GM23338 (cell line): ENCODE data around the gene OR1K1. TPM values are rescaled to one million over a fixed set of nuclear protein-coding genes. Genes with fewer than 3 reads are reported as not detected.

Experiments used
- ATAC-seq: fragments of 200-7000 bp; cut with Tn5 transposase; 3 replicates; pipeline ENCODE4 v1.9.1; 2020
- DNase-seq: peaks from one replicate; pipeline ENCODE4 v3.0.0-alpha.2; 2015; ENCODE audit warnings: low spot score
- H2AFZ ChIP-seq: fragments of 200-600 bp; sonication (generic); 2 replicates; pipeline ENCODE4 v1.8.0; 2016; ENCODE audit warnings: antibody characterized with exemption, mild to moderate bottlenecking, moderate library complexity
- H3F3A ChIP-seq: fragments of 200-600 bp; sonication (generic); replicated peaks from 2 replicates; pipeline ENCODE4 v1.8.0; 2017; ENCODE audit warnings: antibody characterized with exemption, mixed run types, low read depth
- H3K27ac ChIP-seq: fragments of 200-600 bp; sonication (generic); 2 replicates; pipeline ENCODE4 v1.6.1; 2016; ENCODE audit warnings: low read depth
- H3K27me3 ChIP-seq: fragments of 200-600 bp; sonication (generic); 2 replicates; pipeline ENCODE4 v1.8.0; 2016; ENCODE audit warnings: mild to moderate bottlenecking, mixed run types, moderate library complexity; ENCODE audit not compliant: insufficient read depth
- H3K36me3 ChIP-seq: fragments of 200-600 bp; sonication (generic); 2 replicates; pipeline ENCODE4 v1.8.0; 2016; ENCODE audit warnings: mild to moderate bottlenecking; ENCODE audit not compliant: insufficient read depth
- H3K4me1 ChIP-seq: fragments of 200-600 bp; sonication (generic); 2 replicates; pipeline ENCODE4 v1.8.0; 2016; ENCODE audit warnings: mild to moderate bottlenecking, moderate library complexity; ENCODE audit not compliant: insufficient read depth
- H3K4me2 ChIP-seq: fragments of 200-600 bp; sonication (generic); 2 replicates; pipeline ENCODE4 v1.7.1; 2017; ENCODE audit warnings: mixed run types
- H3K4me3 ChIP-seq: fragments of 200-600 bp; sonication (generic); 2 replicates; pipeline ENCODE4 v1.6.1; 2016; ENCODE audit warnings: mixed run types
- H3K79me2 ChIP-seq: fragments of 200-600 bp; sonication (generic); replicated peaks from 2 replicates; pipeline ENCODE4 v1.8.0; 2017; ENCODE audit warnings: mild to moderate bottlenecking; ENCODE audit not compliant: insufficient read depth
- H3K9me2 ChIP-seq: fragments of 200-600 bp; sonication (generic); 2 replicates; pipeline ENCODE4 v1.8.0; 2017; ENCODE audit not compliant: insufficient read depth
- H4K20me1 ChIP-seq: fragments of 200-600 bp; sonication (generic); replicated peaks from 2 replicates; pipeline ENCODE4 v1.8.0; 2017; ENCODE audit warnings: mild to moderate bottlenecking; ENCODE audit not compliant: insufficient read depth
- H3K27ac Mint-ChIP-seq: 2 replicates; pipeline ENCODE4 v1.8.0; 2020; ENCODE audit warnings: inconsistent platforms, mild to moderate bottlenecking, moderate library complexity, mixed read lengths
- H3K27me3 Mint-ChIP-seq: 3 replicates; pipeline ENCODE4 v1.8.0; 2022; ENCODE audit warnings: low read depth, mild to moderate bottlenecking, moderate library complexity, mixed read lengths, inconsistent platforms; ENCODE audit not compliant: insufficient read depth, poor library complexity
- H3K36me3 Mint-ChIP-seq: 3 replicates; pipeline ENCODE4 v1.8.0; 2021; ENCODE audit warnings: low read depth, mild to moderate bottlenecking, inconsistent platforms, moderate library complexity, mixed read lengths
- H3K4me1 Mint-ChIP-seq: 3 replicates; pipeline ENCODE4 v1.8.0; 2020; ENCODE audit warnings: mild to moderate bottlenecking, inconsistent platforms, mixed read lengths
- H3K4me3 Mint-ChIP-seq: 3 replicates; pipeline ENCODE4 v1.8.0; 2021; ENCODE audit warnings: moderate library complexity, mild to moderate bottlenecking, inconsistent platforms, mixed read lengths
- H3K9me3 Mint-ChIP-seq: 3 replicates; pipeline ENCODE4 v1.8.0; 2020; ENCODE audit warnings: moderate library complexity, mild to moderate bottlenecking, inconsistent platforms, mixed read lengths
- CTCF ChIP-seq, 2 experiments: fragments of 200-600 bp in 1 of 2; sonication (generic) in 1 of 2; conservative IDR thresholded peaks; 2 replicates each; pipeline versions ENCODE4 v1.5.1 to v1.6.1; 2016 to 2017; ENCODE audit warnings: antibody characterized with exemption in 2 of 2, low read depth in 2 of 2, mild to moderate bottlenecking in 2 of 2, moderate library complexity in 1 of 2
- ETS1 ChIP-seq: IDR thresholded peaks from 2 replicates; pipeline ENCODE4 v1.6.1; 2016; ENCODE audit warnings: antibody characterized with exemption
- EZH2phosphoT487 ChIP-seq: fragments of 200-600 bp; sonication (generic); IDR thresholded peaks from one replicate; pipeline ENCODE4 v1.8.1; 2018; ENCODE audit warnings: antibody characterized with exemption; ENCODE audit not compliant: unreplicated experiment
- JUNB ChIP-seq: IDR thresholded peaks from one replicate; pipeline ENCODE4 v1.6.1; 2016; ENCODE audit warnings: antibody characterized with exemption; ENCODE audit not compliant: unreplicated experiment
- NANOG ChIP-seq: IDR thresholded peaks from 2 replicates; pipeline ENCODE4 v1.6.1; 2016; ENCODE audit warnings: antibody characterized with exemption, borderline replicate concordance
- POLR2AphosphoS5 ChIP-seq: IDR thresholded peaks from 2 replicates; pipeline ENCODE4 v1.6.1; 2016; ENCODE audit warnings: antibody characterized with exemption, low read depth
- REST ChIP-seq: IDR thresholded peaks from one replicate; pipeline ENCODE4 v1.6.1; 2018; ENCODE audit warnings: antibody characterized with exemption; ENCODE audit not compliant: unreplicated experiment
- STAT1 ChIP-seq: IDR thresholded peaks from one replicate; pipeline ENCODE4 v1.6.1; 2016; ENCODE audit warnings: antibody characterized with exemption; ENCODE audit not compliant: unreplicated experiment
- ZNF114 ChIP-seq: fragments of 250-450 bp; sonication (Bioruptor Pico); IDR thresholded peaks from 2 replicates; pipeline ENCODE4 v1.5.0; 2020; ENCODE audit warnings: mild to moderate bottlenecking, moderate library complexity
- ZNF462 ChIP-seq: fragments of 250-450 bp; sonication (Bioruptor Pico); IDR thresholded peaks from 2 replicates; pipeline ENCODE4 v1.5.0; 2020; ENCODE audit warnings: mild to moderate bottlenecking, moderate library complexity
- polyA plus RNA-seq: library from polyadenylated mRNA; unstranded; fragments of >200 nt; fragmentation: Nextera tagmentation; extraction: Ambion mirVana; gene quantifications from 2 replicates; pipeline ENCODE4 v1.2.1, GENCODE V29; 2016
- total RNA-seq: library from RNA; depleted of rRNA; stranded (reverse); fragments of >200 nt; shearing (Covaris generic); gene quantifications from 2 replicates; pipeline ENCODE4 v1.2.3, GENCODE V29; 2014

The OR1K1 gene
- total and polyA plus RNA-seq, 2 experiments from 2014 or later, result not detected

- Mint-ChIP-seq H3K27me3 (no peaks in the 10 kb centered on the region), H3K9me3 (peaks cover 77% of the 10 kb centered on the region), H3K36me3 (no peaks in the 10 kb centered on the region; the same call in none of the 3 replicates), H3K4me3 (no peak overlapping the region), H3K27ac (no peak overlapping the region), H3K4me1 (no peaks in the 10 kb centered on the region)
- TF ChIP-seq REST, result no peak
- no peak for TF ChIP-seq STAT1
- H3K79me2 ChIP-seq, result no peaks in the 10 kb centered on the region
- H2AFZ ChIP-seq, result no peak overlapping the region
- H3K4me2 ChIP-seq, result no peak overlapping the region
- no peak for DNase-seq
- no peaks in the 10 kb centered on the region for H3K36me3 ChIP-seq
- no peak overlapping the region for H3K27ac ChIP-seq
- H3K4me3 ChIP-seq, result no peak overlapping the region
- H4K20me1 ChIP-seq, result no peaks in the 10 kb centered on the region
- H3K27me3 ChIP-seq, result no peaks in the 10 kb centered on the region
- no peak for ATAC-seq
- no peaks in the 10 kb centered on the region for H3K9me2 ChIP-seq
- no peaks in the 10 kb centered on the region for H3K4me1 ChIP-seq
- H3F3A ChIP-seq, result no peaks in the 10 kb centered on the region
Measured at GRCh38 chr9:122779181-122779580, 20.7 kb upstream of the OR1K1 start.

- Histone ChIP-seq H3K36me3 (no peaks in the 10 kb centered on the region), H3K9me2 (0 out of 2 replicates have a peak, but pooled peaks cover 2% of the 10 kb centered on the region), H4K20me1 (no peaks in the 10 kb centered on the region), H3K27ac (no peak overlapping the region), H3F3A (no peaks in the 10 kb centered on the region), H3K4me1 (no peaks in the 10 kb centered on the region), H3K4me3 (no peak overlapping the region), H3K79me2 (no peaks in the 10 kb centered on the region), H3K27me3 (no peaks in the 10 kb centered on the region), H3K4me2 (no peak overlapping the region), H2AFZ (no peak overlapping the region)
- ATAC-seq (no peak), DNase-seq (peak; percentile 16)
- Mint-ChIP-seq H3K36me3 (no peaks in the 10 kb centered on the region; the same call in none of the 3 replicates), H3K27ac (no peak overlapping the region), H3K9me3 (peaks cover 76% of the 10 kb centered on the region), H3K4me1 (no peaks in the 10 kb centered on the region), H3K4me3 (no peak overlapping the region), H3K27me3 (no peaks in the 10 kb centered on the region)
- TF ChIP-seq CTCF (conservative IDR thresholded peaks at IDR 0.05; ENCODE audit: low read depth in 2 of 2) (no peak), POLR2AphosphoS5 (no peak), ETS1 (no peak), STAT1 (no peak), ZNF114 (CRISPR knock-in tag) (no peak), JUNB (no peak), ZNF462 (CRISPR knock-in tag) (no peak), EZH2phosphoT487 (no peak), NANOG (no peak)
Measured at GRCh38 chr9:122780026-122780425, 19.9 kb upstream of the OR1K1 start.
